HepG2 (cell line): ENCODE data around the gene UCK2. TPM values are rescaled to one million over a fixed set of nuclear protein-coding genes. Genes with fewer than 3 reads are reported as not detected.
A peak's percentile ranks its signal among the peaks of the same experiment; 100 is the strongest.

Experiments used
- ATF7 ChIP-seq, 2 experiments: fragments of 450-650 bp in 1 of 2; sonication (generic) in 1 of 2; formaldehyde crosslinking in 1 of 2; IDR thresholded peaks; 2 replicates each; pipeline versions ENCODE4 v1.4.0 to v1.6.1; 2016 to 2020; ENCODE audit warnings: antibody characterized with exemption in 1 of 2, mild to moderate bottlenecking in 1 of 2, missing genetic modification reagents in 1 of 2
- CAMTA2 ChIP-seq: sonication (generic); formaldehyde crosslinking; IDR thresholded peaks from 2 replicates; pipeline ENCODE4 v1.4.0; 2020; ENCODE audit warnings: mild to moderate bottlenecking, missing genetic modification reagents, borderline replicate concordance
- CHD2 ChIP-seq: IDR thresholded peaks from 2 replicates; pipeline ENCODE4 v1.6.1; 2011; ENCODE audit warnings: low read depth, low read length, improper control_type of control experiment
- GPBP1L1 ChIP-seq: sonication (generic); formaldehyde crosslinking; IDR thresholded peaks from 2 replicates; pipeline ENCODE4 v1.5.0; 2020; ENCODE audit warnings: mild to moderate bottlenecking, missing genetic modification reagents
- IKZF5 ChIP-seq: IDR thresholded peaks from 2 replicates; pipeline ENCODE4 v1.6.1; 2018; ENCODE audit warnings: missing genetic modification reagents, mild to moderate bottlenecking, missing compliant biosample characterization
- RARA ChIP-seq: IDR thresholded peaks from 2 replicates; pipeline ENCODE4 v1.6.1; 2016; ENCODE audit warnings: missing genetic modification reagents, missing compliant biosample characterization
- TBP ChIP-seq: sonication (generic); formaldehyde crosslinking; IDR thresholded peaks from 2 replicates; pipeline ENCODE4 v1.5.0; 2020; ENCODE audit warnings: missing genetic modification reagents
- TCF7 ChIP-seq: sonication (generic); IDR thresholded peaks from 2 replicates; pipeline ENCODE4 v1.6.1; 2016; ENCODE audit warnings: antibody characterized with exemption, low read depth
- ZBTB3 ChIP-seq: sonication (generic); formaldehyde crosslinking; IDR thresholded peaks from 2 replicates; pipeline ENCODE4 v1.4.0; 2020; ENCODE audit warnings: low read depth, mild to moderate bottlenecking, moderate library complexity, missing genetic modification reagents, borderline replicate concordance
- ZNF280B ChIP-seq: sonication (generic); formaldehyde crosslinking; IDR thresholded peaks from 2 replicates; pipeline ENCODE4 v1.5.0; 2020; ENCODE audit warnings: missing genetic modification reagents, mild to moderate bottlenecking, borderline replicate concordance
- ZNF44 ChIP-seq: sonication (generic); formaldehyde crosslinking; IDR thresholded peaks from 2 replicates; pipeline ENCODE4 v1.5.1; 2020; ENCODE audit warnings: mild to moderate bottlenecking, missing genetic modification reagents
- ZNF468 ChIP-seq: sonication (generic); formaldehyde crosslinking; IDR thresholded peaks from 2 replicates; pipeline ENCODE4 v1.8.0; 2022; ENCODE audit warnings: mild to moderate bottlenecking, moderate library complexity, missing genetic modification reagents
- ZNF496 ChIP-seq: sonication (generic); formaldehyde crosslinking; IDR thresholded peaks from 2 replicates; pipeline ENCODE4 v1.8.1; 2023; ENCODE audit warnings: mild to moderate bottlenecking, moderate library complexity, missing genetic modification reagents; ENCODE audit not compliant: insufficient replicate concordance
- polyA plus RNA-seq, 8 experiments: library from polyadenylated mRNA; depleted of rRNA in 3 of 8; stranded (reverse) in 7 of 8; unstranded in 1 of 8; fragments of >200 nt; fragmentation: Illumina TruSeq in 4 of 8; extraction: Trizol in 4 of 8; gene quantifications; 2 replicates each; pipeline versions ENCODE4 v1.2.1 to v1.2.3, GENCODE V29; 2011 to 2016; ENCODE audit warnings: low read depth in 4 of 8, missing spikeins in 1 of 8, mixed read lengths in 1 of 8; ENCODE audit not compliant: insufficient read depth in 1 of 8
- total RNA-seq, 5 experiments: library from RNA; depleted of rRNA; stranded (reverse); fragments of >200 nt; fragmentation: Illumina TruSeq; extraction: Trizol; gene quantifications; 2 replicates each; pipeline ENCODE4 v1.2.3, GENCODE V29; 2016; ENCODE audit warnings: low read depth in 1 of 5
- TF ChIP-seq, protein P1 (sequence below), 2 experiments: fragments of 450-650 bp in 1 of 2; sonication (generic) in 1 of 2; formaldehyde crosslinking in 1 of 2; IDR thresholded peaks; 2 replicates each; pipeline versions ENCODE4 v1.6.1 to v1.8.0; 2016 to 2022; ENCODE audit warnings: antibody characterized with exemption in 1 of 2, mild to moderate bottlenecking in 1 of 2, missing genetic modification reagents in 1 of 2

UCK2 gene
- total and polyA plus RNA-seq, 2 of the 13 experiments (the other 11 are each of a cell fraction or from before 2014, with no cell fraction given) = 64.3 to 78.0 TPM

DNA sequence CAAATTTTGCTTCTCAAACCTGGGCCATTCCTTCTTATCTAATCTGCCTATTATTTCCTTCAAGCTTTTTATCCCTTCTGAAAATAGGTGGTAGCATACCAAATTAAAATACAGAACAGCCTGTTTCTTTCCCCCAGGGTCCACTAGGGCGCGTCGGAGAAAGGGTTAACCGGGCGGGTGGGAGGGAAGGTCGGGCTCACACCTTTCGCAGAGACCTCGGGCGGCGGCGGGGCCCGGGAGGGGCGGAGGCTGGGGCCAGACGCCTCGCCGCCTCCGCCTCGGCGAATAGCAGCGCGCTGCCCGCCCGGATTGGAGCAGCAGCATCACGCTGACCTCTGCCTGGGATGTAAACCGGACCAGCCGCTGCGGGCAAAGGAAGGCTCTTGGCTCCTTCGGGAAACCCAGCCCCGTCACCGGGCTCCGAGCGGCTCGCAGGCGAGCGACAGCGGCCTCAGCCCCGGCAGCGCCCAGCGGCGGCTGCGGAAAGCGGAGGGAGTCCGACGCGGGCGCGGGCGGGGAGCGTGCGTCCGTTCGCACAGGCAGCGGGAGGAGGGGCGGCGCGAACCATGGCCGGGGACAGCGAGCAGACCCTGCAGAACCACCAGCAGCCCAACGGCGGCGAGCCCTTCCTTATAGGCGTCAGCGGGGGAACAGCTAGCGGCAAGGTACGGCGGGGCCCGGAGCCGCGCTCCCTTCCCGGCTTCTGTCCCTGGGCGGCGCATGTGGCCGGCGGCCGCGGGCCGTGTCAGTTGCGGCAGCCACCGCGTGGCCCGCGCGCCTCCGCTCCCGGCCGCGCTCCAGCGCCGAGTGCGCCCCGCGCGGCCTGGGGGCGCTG is at the start of gene UCK2 (continued):
- TF ChIP-seq, protein P1, sequence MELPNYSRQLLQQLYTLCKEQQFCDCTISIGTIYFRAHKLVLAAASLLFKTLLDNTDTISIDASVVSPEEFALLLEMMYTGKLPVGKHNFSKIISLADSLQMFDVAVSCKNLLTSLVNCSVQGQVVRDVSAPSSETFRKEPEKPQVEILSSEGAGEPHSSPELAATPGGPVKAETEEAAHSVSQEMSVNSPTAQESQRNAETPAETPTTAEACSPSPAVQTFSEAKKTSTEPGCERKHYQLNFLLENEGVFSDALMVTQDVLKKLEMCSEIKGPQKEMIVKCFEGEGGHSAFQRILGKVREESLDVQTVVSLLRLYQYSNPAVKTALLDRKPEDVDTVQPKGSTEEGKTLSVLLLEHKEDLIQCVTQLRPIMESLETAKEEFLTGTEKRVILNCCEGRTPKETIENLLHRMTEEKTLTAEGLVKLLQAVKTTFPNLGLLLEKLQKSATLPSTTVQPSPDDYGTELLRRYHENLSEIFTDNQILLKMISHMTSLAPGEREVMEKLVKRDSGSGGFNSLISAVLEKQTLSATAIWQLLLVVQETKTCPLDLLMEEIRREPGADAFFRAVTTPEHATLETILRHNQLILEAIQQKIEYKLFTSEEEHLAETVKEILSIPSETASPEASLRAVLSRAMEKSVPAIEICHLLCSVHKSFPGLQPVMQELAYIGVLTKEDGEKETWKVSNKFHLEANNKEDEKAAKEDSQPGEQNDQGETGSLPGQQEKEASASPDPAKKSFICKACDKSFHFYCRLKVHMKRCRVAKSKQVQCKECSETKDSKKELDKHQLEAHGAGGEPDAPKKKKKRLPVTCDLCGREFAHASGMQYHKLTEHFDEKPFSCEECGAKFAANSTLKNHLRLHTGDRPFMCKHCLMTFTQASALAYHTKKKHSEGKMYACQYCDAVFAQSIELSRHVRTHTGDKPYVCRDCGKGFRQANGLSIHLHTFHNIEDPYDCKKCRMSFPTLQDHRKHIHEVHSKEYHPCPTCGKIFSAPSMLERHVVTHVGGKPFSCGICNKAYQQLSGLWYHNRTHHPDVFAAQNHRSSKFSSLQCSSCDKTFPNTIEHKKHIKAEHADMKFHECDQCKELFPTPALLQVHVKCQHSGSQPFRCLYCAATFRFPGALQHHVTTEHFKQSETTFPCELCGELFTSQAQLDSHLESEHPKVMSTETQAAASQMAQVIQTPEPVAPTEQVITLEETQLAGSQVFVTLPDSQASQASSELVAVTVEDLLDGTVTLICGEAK (IDR thresholded peaks at IDR 0.05) = no peak
- TF ChIP-seq, protein P1 (CRISPR knock-in tag; IDR thresholded peaks at IDR 0.05) = peak; percentile 31
- TF ChIP-seq ZBTB3 (CRISPR knock-in tag) = no peak
- no peak for TF ChIP-seq TCF7
- no peak for TF ChIP-seq CHD2
- no peak for TF ChIP-seq ZNF468 (CRISPR knock-in tag)
- no peak for TF ChIP-seq ZNF496 (CRISPR knock-in tag)
- TF ChIP-seq TBP (CRISPR knock-in tag) = no peak
- TF ChIP-seq ZNF44 = no peak
- no peak for TF ChIP-seq ATF7 (IDR thresholded peaks at IDR 0.05)
- TF ChIP-seq ATF7 (CRISPR knock-in tag; IDR thresholded peaks at IDR 0.05) = no peak
- TF ChIP-seq CAMTA2 = no peak
- TF ChIP-seq RARA = 0 out of 2 replicates have a peak, but pooled peaks have one; percentile 13
- no peak for TF ChIP-seq ZNF280B (CRISPR knock-in tag)
- TF ChIP-seq GPBP1L1 (CRISPR knock-in tag) = no peak
- TF ChIP-seq IKZF5 (CRISPR knock-in tag) = no peak
